T-helper 2 cell treated with Interferon-gamma antibody and Interleukin-4, amounts not matched to agents 100 ng/mL and 5 ng/mL, for 36 hours (primary cell): Measurements from ENCODE around the gene SASS6. TPM values are rescaled to one million over a fixed set of nuclear protein-coding genes. Genes with fewer than 3 reads are reported as not detected.

Source experiments
- intact Hi-C: fragments of 100-400 bp; cut with micrococcal nuclease; formaldehyde crosslinking; loops from one replicate; pipeline ENCODE4 v1.15.1; 2023
- total RNA-seq: library from RNA; stranded (reverse); gene quantifications from 2 replicates; pipeline ENCODE4 v1.2.3, GENCODE V29; 2022

SASS6 gene
- total RNA-seq, 1 donor from 2014 or later: 14.5 TPM

DNA sequence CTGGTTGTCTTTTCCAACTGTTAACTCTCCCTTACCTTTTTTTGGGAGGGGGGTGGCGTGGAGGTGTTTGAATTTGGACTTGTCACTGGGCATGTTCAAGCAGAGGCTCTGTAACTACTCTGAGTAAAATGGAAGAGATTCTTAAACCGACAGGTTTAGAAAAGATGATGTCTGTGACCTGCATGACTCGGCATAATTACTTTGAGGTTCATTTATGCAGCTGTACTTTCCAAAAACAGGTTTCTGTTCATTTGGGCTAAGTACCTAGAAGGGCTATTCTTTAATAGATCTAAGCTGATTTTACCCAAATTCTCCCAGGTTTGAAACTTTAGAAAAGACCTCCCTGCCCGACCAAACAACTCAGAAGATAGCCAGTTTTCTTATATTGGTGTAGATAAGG, 82.6 kb downstream of the SASS6 start:
- intact Hi-C loops: no loop called here

DNA sequence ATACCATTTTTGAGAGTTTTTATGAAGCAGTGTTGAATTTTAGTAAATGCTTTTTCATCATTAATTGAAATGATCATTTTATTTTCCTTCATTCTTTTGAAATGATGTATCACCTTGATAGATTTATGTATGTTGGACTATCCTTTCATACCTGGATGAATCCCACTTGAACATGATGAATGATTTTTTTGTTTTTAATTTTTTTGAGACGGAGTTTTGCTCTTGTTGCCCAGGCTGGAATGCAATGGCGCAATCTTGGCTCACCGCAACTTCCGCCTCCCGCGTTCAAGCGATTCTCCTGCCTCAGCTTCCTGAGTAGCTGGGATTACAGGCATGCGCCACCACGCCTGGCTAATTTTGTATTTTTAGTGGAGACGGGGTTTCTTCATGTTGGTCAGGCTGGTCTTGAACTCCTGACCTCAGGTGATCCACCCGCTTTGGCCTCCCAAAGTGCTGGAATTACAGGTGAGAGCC, 85.5 kb downstream of the SASS6 start:
- intact Hi-C loops: loop anchor here (1.0 kb wide), 1 partner anchor 9 kb away; a partner anchor contains a TSS

DNA sequence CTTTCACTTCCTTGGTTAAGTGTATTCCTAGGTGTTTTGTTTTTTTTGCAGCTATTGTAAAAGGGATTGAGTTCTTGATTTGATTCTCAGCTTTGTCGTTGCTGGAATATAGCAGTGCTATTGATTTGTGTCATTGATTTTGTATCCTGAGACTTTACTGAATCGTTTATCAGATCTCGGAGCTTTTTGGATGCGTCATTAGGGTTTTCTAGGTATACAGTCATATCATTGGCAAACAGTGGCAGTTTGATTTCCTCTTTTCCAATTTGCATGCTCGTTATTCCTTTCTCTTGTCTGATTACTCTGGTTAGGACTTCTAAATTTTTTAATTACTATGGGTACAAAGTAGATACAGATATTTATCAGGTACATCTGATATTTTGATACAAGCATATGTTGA, 87.5 kb downstream of the SASS6 start:
- intact Hi-C loops: no loop called here

DNA sequence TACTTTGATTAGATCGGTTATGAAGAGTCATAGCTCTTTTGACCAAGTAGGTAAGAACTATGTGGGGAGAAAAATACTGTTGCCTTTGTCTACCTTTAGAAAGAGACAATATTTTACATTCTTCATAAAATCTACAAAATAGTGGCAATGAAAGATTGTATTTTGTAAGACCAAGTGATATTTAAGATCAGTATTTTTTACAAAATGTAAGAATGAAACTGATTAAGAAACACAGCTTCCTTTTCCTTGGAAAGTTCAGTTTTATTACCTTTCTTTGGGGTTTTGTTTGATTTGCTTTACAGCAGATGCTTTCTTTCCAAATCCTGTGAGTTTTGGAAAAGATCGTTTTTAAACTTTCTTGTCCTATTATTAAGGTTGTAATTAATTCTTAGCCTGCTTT, 93.1 kb downstream of the SASS6 start:
- intact Hi-C loops: loop anchor here (1.0 to 5.0 kb wide), 7 partner anchors 69 to 1273 kb away; partner anchors contain the start of genes S1PR1 and SLC30A7

GRCh38 chr1:100038660-100039287, 94.0 kb downstream of the SASS6 start:
- intact Hi-C loops: loop anchor here (1.0 to 5.0 kb wide), 12 partner anchors 9 to 1274 kb away; partner anchors contain the start of genes DBT, RTCA, S1PR1 and SLC30A7

GRCh38 chr1:100037927-100038659, 94.6 kb downstream of the SASS6 start:
- intact Hi-C loops: loop anchor here (1.0 to 5.0 kb wide), 12 partner anchors 9 to 1274 kb away; partner anchors contain the start of genes AGL, DBT, RTCA and S1PR1

GRCh38 chr1:100037656-100037926, 95.1 kb downstream of the SASS6 start:
- intact Hi-C loops: loop anchor here (1.0 to 5.0 kb wide), 4 partner anchors 187 to 1275 kb away; partner anchors contain the start of genes AGL and S1PR1

GRCh38 chr1:100036718-100037655, 95.7 kb downstream of the SASS6 start:
- intact Hi-C loops: loop anchor here (1.0 to 5.0 kb wide), 4 partner anchors 187 to 1275 kb away; partner anchors contain the start of genes AGL and S1PR1

GRCh38 chr1:100035214-100035613, 97.5 kb downstream of the SASS6 start:
- intact Hi-C loops: loop anchor here (5.0 kb wide), 3 partner anchors 407 to 1277 kb away; partner anchors contain the start of gene S1PR1

GRCh38 chr1:100034470-100034869, 98.3 kb downstream of the SASS6 start:
- intact Hi-C loops: loop anchor here (1.0 kb wide), 1 partner anchor 226 kb away; no protein-coding TSS in a partner anchor

Other genes with a start within 250 kb of the SASS6 start
- 16.8 and 17.2 TPM in 2 replicates for gene SLC35A3, start 162.9 kb downstream of the SASS6 start, total RNA-seq
- gene TRMT13, start 233 bp upstream of the SASS6 start, total RNA-seq: 22.0 and 22.4 TPM in 2 replicates
- gene LRRC39, start 45.3 kb upstream of the SASS6 start, total RNA-seq: 0.39 and 0.64 TPM in 2 replicates
- 10.3 and 10.8 TPM in 2 replicates for gene DBT, start 116.9 kb upstream of the SASS6 start, total RNA-seq
- gene RTCA, start 133.3 kb upstream of the SASS6 start, total RNA-seq: 49.5 and 51.2 TPM in 2 replicates
- gene CDC14A, start 219.6 kb upstream of the SASS6 start, total RNA-seq: 25.5 and 30.3 TPM in 2 replicates